Measurements from ENCODE around the gene BTBD8.

BTBD8 gene

GRCh38 chr1:92191726-92192125 is 111.6 kb downstream of the BTBD8 start:
- no peak for DNase-seq (ENCODE audit: low read depth in 2 of 2)

DNA sequence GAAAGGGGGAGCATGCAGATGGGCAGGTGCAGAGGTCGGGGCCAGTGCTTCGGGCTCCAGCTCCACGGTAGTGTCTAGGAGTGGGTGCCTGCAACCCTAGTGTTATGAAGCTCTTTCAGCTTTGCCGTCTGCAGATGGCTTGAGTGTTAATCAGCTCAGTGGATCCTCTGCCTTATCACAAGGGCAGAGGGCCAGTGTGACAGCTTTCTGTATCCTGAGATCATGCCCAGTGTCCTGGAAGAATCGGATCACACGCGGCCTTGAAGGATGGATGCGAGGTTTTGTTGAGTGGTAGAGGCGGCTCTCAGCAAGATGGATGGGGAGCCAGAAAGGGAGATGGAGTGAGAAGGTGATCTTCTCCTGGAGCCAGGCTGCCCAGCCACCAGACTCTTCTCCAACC is 112.1 kb downstream of the BTBD8 start:
- no peak for DNase-seq (ENCODE audit: low read depth in 2 of 2)

DNA sequence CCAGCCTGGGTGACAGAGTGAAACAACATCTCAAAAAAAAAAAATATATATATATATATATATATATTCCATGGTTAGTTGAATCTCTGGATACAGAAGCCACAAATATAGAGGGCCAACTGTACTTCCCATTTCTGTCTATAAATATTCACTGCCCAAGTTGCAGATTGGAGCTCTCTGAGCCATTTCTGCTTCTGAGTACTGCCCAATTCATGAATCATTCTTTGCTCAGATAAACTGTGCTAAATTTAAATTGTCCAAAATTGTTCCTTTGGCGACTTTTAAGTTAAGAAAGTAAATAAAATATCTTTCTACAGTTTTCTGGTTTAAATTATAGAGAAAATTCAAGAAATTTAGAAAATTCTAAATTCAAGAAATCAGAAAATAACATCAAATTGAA is 114.4 kb downstream of the BTBD8 start:
- no peak for DNase-seq (ENCODE audit: low read depth in 2 of 2)

DNA sequence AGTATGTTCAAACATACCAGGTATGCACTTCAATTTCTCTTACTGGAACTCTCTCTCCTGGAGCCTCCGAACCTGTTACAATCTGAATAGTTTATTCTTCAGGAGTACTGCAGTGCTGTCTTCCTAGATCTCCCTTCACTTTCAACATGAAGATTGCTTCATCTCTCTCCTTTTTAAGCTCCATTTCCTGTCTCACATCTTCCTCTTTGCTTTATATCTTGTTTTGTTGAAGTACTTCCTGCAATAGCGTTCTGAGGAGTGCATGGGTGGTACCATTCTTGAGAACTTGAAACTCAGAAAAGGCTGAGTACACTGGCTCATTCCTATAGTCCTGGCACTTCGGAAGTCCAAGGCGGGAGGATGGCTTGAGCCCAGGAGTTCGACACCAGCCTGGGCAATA is 121.8 kb downstream of the BTBD8 start:
- no peak for DNase-seq (ENCODE audit: low read depth in 2 of 2)

- DNase-seq (ENCODE audit: low read depth in 2 of 2) = no peak
Observed at GRCh38 chr1:92203105-92203504, 123.0 kb downstream of the BTBD8 start.

GRCh38 chr1:92210701-92211100 is 130.6 kb downstream of the BTBD8 start:
- DNase-seq (ENCODE audit: low read depth in 2 of 2) = no peak

DNA sequence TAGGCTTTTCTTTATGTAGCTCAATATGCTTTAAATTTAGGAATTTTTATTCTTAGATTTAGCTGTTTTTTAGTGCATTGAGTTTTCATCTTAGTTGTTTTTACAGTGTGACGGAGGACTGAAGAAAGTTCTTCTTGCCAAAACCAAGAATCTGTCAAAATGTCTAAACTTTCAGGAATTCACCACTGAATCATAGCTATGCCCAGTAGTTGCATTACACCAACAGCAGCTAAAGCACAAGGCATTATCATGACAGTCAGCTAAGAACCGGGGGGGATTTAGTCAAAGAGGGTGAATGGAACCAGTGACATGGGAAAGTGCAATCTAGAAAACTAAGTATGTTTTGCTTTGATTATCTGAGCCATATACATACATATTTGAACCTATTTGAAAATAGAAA is 131.0 kb downstream of the BTBD8 start:
- DNase-seq (ENCODE audit: low read depth in 2 of 2) = no peak

DNA sequence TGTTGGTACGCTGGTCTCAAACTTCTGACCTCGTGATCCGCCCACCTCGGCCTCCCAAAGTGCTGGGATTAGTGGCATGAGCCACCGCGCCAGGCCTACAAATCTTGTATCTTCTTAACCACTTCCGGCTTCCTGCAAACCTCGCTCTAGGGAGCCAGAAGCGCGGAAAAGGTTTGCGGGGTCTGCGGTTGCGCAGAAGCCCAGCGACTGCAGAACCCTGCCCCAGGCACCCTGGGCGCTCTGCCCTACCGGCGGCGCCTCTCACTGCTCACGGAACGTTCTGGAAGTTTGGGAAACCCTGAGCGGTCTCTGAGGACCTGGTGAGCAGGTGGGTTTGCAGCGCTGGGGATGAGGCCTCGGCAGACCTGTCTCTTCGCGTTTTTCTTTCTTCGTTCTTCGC is 137.6 kb downstream of the BTBD8 start, which contains the start of gene C1orf146:
Gene C1orf146, plus strand, starts transcription at position 195 of the 400 bp plus-strand sequence. CDS start 13,506 bp downstream, outside the sequence.
- no peak for DNase-seq (ENCODE audit: low read depth in 2 of 2)

- no peak for DNase-seq (ENCODE audit: low read depth in 2 of 2)
Observed at GRCh38 chr1:92218559-92218958, 138.4 kb downstream of the BTBD8 start.

DNA sequence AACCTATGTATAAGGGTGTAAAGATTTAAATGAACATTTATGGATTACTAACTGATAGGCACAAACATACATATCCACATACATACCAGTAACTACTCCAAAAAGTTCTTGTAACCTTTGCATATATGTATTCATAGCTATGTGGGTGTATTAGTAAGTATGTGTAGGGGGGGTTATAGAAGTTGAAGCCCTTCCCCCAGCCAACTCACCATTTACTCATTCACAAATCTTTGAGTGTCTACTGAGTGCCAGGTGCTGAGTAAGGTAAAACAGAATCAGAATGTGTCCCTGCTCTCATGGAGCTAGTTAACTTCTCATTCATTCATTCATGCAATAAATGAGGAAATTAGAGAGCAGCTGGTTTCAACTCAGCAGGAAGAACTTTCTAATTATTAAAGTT is 138.9 kb downstream of the BTBD8 start:
- DNase-seq (ENCODE audit: low read depth in 2 of 2) = no peak

DNA sequence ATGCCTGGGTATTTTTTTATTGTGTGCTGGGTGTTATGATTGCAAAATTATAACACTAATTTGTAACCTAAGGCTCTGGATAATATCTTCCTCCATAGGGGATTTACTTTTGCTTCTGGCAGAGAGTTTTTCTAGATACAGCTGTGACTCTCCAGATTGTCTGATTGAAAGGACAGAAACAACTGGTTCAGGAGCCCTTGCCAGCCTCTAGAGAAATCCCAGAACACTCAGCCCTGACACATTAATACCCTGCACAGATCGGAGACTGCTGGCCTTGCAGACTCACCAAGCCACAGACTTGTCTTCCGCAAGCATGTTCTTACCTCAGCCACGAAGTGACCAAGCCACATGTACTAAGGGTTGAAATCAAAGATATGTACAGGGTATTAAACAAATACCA is 148.3 kb downstream of the BTBD8 start:
- DNase-seq (ENCODE audit: low read depth in 2 of 2) = no peak

DNA sequence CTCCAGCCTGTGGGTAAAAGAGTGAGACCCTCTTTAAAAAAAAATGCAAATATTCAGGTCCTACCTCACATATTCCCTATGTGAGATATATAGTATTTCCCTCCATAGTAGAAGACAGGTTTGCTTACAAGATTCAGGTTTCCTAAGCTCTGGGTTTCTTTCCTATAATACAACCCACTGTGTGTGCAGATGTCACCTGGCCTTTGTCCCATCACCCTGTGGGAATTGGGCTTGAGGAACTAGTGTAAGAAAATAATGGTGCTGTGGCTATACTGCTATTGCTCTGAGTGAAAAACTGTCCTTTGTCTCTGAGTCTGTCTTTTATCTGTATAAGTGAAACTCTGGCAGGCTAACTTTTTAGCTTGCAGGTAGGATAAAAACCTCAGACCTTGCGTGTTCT is 150.6 kb downstream of the BTBD8 start:
- DNase-seq (ENCODE audit: low read depth in 2 of 2) = no peak

All from stimulated activated CD4-positive, alpha-beta T cell treated with anti-CD3 and anti-CD28 coated beads, Interleukin-1b, Interleukin-23, amount 100 ng/mL, for 1 hour (primary cell).